Smooth muscle cell of the brain vasculature (primary cell): ENCODE measurements around the gene PRKRA.
"Not testable (repeated sequence)": the region's sequence is repeated elsewhere in the genome, so short reads cannot be mapped to it uniquely, and the experiment has no call there.

Source experiments
- DNase-seq: peaks from one replicate; pipeline ENCODE4 v3.0.0-alpha.2; 2012; ENCODE audit warnings: low read depth, low spot score

The PRKRA gene

GRCh38 chr2:178413472-178414265, 37.3 kb downstream of the PRKRA start:
- DNase-seq: no peak

DNA sequence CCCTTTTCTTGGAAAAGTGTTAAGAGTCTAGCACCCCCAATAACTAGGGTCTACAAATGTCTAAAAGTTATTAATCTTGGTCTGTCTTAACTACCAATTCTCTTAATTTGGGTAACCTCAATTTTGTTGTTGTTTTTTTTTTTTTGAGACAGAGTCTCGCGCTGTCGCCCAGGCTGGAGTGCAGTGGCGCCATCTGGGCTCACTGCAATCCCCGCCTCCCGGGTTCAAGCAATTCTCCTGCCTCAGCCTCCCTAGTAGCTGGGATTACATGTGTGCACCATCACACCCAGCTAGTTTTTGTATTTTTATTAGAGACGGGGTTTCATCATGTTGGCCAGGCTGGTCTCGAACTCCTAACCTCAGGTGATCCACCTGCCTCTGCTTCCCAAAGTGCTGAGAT, 38.5 kb downstream of the PRKRA start:
- not testable (repeated sequence) for DNase-seq

DNA sequence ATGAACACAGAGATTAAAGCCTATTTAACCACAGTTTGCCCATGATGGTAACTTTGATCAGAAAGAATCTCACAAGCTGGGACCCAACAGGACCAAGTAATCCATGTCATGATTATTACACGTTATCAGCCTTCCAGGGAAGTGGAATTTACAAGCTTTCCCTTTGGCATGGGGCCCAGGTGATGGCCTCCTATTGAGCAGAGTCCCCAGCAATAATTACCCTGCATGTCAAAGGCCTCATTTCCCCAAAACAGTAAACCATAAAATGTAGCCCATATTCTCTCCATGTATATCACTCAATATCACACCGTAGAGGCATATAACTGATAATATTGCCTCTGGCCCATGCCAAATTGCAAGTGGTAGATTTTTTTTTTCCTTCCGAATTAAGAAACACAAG, 38.9 kb downstream of the PRKRA start:
- no peak for DNase-seq

DNA sequence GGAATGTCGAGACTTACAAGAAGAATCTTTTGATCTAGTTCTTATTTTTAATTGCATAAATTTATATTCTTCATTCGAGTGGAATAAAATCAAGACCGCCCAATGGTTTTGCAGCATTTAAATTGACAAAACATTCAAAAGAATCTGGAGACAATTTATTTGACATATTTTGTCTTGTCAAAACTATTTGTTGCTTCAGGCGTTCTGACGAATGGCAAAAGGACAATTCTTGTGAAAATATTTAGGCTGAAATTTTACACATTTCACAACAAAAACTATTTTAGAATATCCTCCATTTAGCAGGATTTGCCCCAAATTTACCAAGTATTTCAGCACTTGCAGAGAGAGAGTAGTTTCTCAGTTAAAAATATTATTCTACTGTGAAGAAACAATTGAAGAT, 41.7 kb downstream of the PRKRA start:
- DNase-seq: no peak

DNA sequence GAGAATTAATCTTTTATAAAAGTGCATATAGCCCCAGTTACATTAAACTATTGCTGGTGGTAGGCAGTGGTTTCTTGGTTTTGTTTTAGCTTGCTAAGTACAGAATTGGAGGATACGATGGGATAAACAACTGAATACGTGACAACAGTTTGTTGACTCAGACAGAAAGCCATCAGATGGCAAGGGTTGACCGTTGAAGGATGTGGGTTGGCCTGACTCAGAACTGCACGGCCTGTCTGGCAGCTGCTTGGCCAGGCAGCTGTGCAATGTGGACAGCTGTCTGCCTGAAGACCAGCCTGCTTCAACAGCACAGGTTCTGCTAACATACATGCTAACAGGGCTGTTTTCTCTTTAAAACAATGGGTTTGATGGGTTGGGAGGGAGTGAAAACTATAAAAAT, 46.6 kb downstream of the PRKRA start:
- DNase-seq: no peak

DNA sequence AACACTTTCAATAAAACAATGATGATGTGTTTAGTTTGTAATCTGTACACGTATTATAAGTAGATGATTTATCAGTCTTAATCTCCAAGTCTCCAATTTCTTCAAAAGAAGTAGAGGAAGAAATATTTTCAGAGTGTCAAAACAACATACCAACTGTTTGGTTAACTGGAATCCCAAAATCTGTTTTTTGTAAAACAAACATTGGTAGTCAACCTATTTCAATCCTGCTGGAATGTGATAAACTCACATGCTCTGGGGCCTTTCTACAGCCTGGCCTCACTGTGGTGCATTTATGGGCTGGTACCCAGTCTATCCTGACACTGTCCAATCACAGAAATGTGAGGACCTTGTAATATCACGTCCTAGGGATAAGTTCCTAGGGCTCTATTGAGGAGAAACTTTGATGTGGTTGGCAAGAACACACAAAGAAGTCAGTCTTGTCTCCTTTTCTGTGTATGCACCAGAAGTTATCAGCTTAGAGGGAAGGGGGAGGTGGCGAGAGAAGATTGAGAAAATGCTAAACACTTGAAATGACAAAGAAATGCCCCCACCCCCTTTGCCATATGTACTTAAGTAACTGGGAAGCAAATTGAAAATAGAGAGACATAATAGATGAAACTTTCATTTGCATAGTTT, 47.2 kb downstream of the PRKRA start:
- DNase-seq: no peak

DNA sequence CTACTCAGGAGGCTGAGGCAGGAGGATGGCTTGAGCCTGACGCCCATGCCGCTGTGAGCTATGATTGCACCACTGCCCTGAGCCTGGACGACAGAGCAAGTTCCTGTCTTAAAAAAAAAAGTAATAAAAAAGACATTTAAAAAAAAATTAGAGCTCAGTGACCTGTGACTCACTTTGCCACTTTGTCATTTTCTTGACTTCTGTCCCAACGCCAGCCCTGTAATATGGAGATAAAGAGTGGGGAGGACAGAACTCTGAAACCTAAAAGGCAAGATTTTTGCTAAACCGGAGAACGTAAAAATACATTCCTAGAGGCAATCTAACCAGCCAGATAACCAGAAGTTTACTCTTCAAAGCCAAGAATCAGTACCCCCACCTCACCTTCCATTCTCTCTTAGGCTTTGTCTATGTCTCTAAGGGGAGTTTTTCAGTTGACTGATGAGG, 49.0 kb downstream of the PRKRA start:
- DNase-seq: no peak

DNA sequence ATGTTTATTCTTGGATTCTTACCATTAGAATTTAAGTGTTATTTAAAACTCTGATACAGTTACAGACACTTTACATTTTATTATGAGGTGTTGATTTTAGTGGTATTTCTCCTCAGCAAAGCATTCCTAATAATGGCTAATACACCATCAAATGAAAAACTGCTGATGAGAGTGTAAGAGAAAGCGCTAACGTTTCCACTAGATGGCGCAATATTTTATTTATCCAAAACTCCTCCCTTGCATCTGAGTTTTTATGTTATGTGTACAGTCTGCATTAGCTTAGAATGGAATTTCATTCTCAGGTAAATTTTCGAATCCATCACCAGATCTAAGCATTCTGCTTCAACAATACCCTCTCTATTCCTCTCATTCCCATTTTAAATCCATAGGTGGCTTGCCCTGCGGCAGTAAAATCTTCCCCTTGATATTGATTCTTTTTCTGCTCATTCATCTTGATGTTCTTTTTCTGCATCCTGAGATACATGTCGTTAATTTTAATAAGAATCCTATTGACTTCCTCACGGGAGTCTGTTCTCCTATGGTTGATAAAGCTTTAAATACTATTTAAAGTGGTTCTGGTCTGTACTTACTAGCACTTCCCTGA, 53.9 kb downstream of the PRKRA start:
- DNase-seq: no peak

- no peak for DNase-seq
These were observed 54.9 kb downstream of the PRKRA start for GRCh38 chr2:178395941-178396570.

DNA sequence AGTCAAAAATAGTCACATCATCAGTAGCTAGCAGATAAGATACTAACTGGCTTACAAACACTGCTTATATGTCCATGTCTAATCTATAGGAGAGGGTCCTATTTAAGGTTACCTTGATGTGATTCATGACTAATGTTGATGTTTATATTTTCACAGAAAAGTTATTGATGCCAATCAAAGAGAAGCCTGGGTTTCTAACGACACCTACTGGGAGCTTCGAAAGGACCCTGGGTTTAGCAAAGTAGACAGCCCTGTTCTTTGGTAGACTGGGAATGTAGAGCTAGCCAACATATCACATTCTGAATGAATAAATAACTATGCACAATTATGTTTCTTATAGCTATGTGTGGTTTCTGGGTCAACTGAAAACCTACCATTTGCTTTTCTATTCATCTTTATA, 55.7 kb downstream of the PRKRA start:
- no peak for DNase-seq

- no peak for DNase-seq
These were observed 56.1 kb downstream of the PRKRA start for GRCh38 chr2:178394859-178395258.

DNA sequence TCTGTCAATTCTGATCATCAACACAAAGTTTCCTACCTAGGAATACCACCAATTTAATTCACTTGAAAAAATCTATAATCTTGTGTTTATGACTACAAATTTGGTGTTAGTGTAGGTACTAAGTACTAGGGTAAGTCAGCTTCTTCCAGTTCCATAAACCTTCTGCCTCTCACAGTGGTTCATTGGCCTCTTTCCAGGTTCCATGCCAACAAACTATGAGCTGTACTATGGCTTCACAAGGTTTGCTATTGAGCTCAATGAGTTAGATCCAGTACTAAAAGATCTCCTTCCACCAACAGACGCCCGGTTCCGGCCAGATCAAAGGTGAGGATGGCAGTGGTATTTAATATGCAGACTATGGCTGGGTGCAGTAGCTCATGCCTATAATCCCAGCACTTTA, 58.8 kb downstream of the PRKRA start:
- no peak for DNase-seq

GRCh38 chr2:178391701-178392100, 59.3 kb downstream of the PRKRA start:
- DNase-seq: no peak

- DNase-seq: no peak
These were observed 62.7 kb downstream of the PRKRA start for GRCh38 chr2:178388287-178388686.

DNA sequence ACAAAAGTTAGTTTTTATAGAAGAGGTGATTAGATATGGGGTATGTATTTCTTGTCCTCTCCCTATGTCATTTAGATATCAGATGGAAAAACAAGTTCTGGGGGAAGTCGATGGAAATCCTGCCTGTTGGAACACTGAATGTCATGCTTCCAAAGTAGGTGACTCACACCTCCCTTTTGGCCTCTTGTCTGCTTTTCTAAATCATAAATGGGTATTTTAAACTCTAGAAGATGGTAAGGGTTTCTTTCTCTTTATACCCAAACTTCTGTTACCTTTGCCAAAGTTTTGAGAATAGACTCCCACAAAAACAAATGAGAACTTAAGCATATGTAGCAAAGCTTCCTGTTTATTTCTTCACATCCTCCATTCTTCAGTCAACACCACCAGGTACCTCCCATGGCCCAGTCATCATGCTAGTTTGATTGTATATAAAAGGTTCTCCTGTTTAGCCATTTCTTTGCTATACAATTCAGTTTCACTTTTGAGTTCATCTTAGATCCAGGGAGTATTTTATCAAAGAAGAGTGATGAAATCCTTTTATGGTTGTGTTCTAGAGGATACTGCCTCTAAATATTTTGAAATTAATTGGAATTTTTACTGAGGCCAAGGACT, 63.9 kb downstream of the PRKRA start:
- no peak for DNase-seq

GRCh38 chr2:178385595-178386148, 65.3 kb downstream of the PRKRA start:
- DNase-seq: no peak

GRCh38 chr2:178383718-178384117, 67.3 kb downstream of the PRKRA start:
- DNase-seq: no peak
